ENCODE data around the gene C16orf82. TPM values are rescaled to one million over a fixed set of nuclear protein-coding genes. Genes with fewer than 3 reads are reported as not detected.

The C16orf82 gene
- not detected in 2 replicates for total RNA-seq

- no peak for DNase-seq (ENCODE audit: low read depth, low spot score)
Measured at GRCh38 chr16:27066668-27067537, at the start of gene C16orf82. TSS of gene C16orf82 (plus strand) at chr16:27066927.

GRCh38 chr16:27020031-27020430 lies 46.7 kb upstream of the C16orf82 start:
- no peak for DNase-seq (ENCODE audit: low read depth, low spot score)

- no peak for DNase-seq (ENCODE audit: low read depth, low spot score)
Measured at GRCh38 chr16:27024010-27024409, 42.7 kb upstream of the C16orf82 start.

GRCh38 chr16:27025581-27025980 lies 41.1 kb upstream of the C16orf82 start:
- DNase-seq (ENCODE audit: low read depth, low spot score) = no peak

- DNase-seq (ENCODE audit: low read depth, low spot score) = no peak
Measured at GRCh38 chr16:27027971-27028370, 38.8 kb upstream of the C16orf82 start.

GRCh38 chr16:27028591-27029110 lies 38.1 kb upstream of the C16orf82 start:
- no peak for DNase-seq (ENCODE audit: low read depth, low spot score)

GRCh38 chr16:27029525-27029924 lies 37.2 kb upstream of the C16orf82 start:
- no peak for DNase-seq (ENCODE audit: low read depth, low spot score)

GRCh38 chr16:27033281-27033979 lies 33.3 kb upstream of the C16orf82 start:
- no peak for DNase-seq (ENCODE audit: low read depth, low spot score)

GRCh38 chr16:27040732-27041131 lies 26.0 kb upstream of the C16orf82 start:
- DNase-seq (ENCODE audit: low read depth, low spot score) = no peak

GRCh38 chr16:27046958-27047518 lies 19.7 kb upstream of the C16orf82 start:
- no peak for DNase-seq (ENCODE audit: low read depth, low spot score)

GRCh38 chr16:27048316-27048715 lies 18.4 kb upstream of the C16orf82 start:
- no peak for DNase-seq (ENCODE audit: low read depth, low spot score)

GRCh38 chr16:27049117-27049516 lies 17.6 kb upstream of the C16orf82 start:
- DNase-seq (ENCODE audit: low read depth, low spot score) = no peak

- no peak for DNase-seq (ENCODE audit: low read depth, low spot score)
Measured at GRCh38 chr16:27052007-27052406, 14.7 kb upstream of the C16orf82 start.

GRCh38 chr16:27053996-27054395 lies 12.7 kb upstream of the C16orf82 start:
- no peak for DNase-seq (ENCODE audit: low read depth, low spot score)

GRCh38 chr16:27058299-27058698 lies 8.4 kb upstream of the C16orf82 start:
- DNase-seq (ENCODE audit: low read depth, low spot score) = no peak

- DNase-seq (ENCODE audit: low read depth, low spot score) = no peak
Measured at GRCh38 chr16:27070776-27071175, 4.0 kb downstream of the C16orf82 start.

- DNase-seq (ENCODE audit: low read depth, low spot score) = no peak
Measured at GRCh38 chr16:27073733-27074132, 7.0 kb downstream of the C16orf82 start.

GRCh38 chr16:27080895-27081294 lies 14.2 kb downstream of the C16orf82 start:
- DNase-seq (ENCODE audit: low read depth, low spot score) = no peak

GRCh38 chr16:27083861-27084261 lies 17.1 kb downstream of the C16orf82 start:
- DNase-seq (ENCODE audit: low read depth, low spot score) = no peak

GRCh38 chr16:27084307-27085028 lies 17.7 kb downstream of the C16orf82 start:
- no peak for DNase-seq (ENCODE audit: low read depth, low spot score)

- DNase-seq (ENCODE audit: low read depth, low spot score) = no peak
Measured at GRCh38 chr16:27085182-27085581, 18.5 kb downstream of the C16orf82 start.

Measured in pulmonary artery endothelial cell (primary cell).